Esophagus squamous epithelium (tissue), 5 donors: ENCODE results near the gene TMEM89. TPM values are rescaled to one million over a fixed set of nuclear protein-coding genes. Genes with fewer than 3 reads are reported as not detected.

Experiments used
- DNase-seq: peaks from one replicate; lab custom pipeline; 2025; lab: John Stamatoyannopoulos, UW
- H3K27ac ChIP-seq, 4 donors: fragments of 200-600 bp; sonication (generic); one replicate each; pipeline ENCODE4 v1.5.1; 2016 to 2019; ENCODE audit warnings: mild to moderate bottlenecking in 1 of 4
- H3K27me3 ChIP-seq, 4 donors: fragments of 200-600 bp; sonication (generic); 1 replicate in 3 of 4; 2 replicates in 1 of 4; pipeline versions ENCODE4 v1.5.1 to v1.6.0; 2017 to 2021; ENCODE audit warnings: antibody characterized with exemption in 1 of 4
- H3K36me3 ChIP-seq, 3 donors: fragments of 200-600 bp; sonication (generic); one replicate each; pipeline ENCODE4 v1.5.1; 2016 to 2019
- H3K4me1 ChIP-seq, 3 donors: fragments of 200-600 bp; sonication (generic); one replicate each; pipeline ENCODE4 v1.5.1; 2017 to 2019
- H3K4me3 ChIP-seq, 4 donors: fragments of 200-600 bp; sonication (generic); 1 replicate in 3 of 4; 2 replicates in 1 of 4; pipeline ENCODE4 v1.5.1; 2016 to 2019; ENCODE audit warnings: mild to moderate bottlenecking in 2 of 4, moderate library complexity in 1 of 4
- H3K9me3 ChIP-seq, 3 donors: fragments of 200-600 bp; sonication (generic); one replicate each; pipeline ENCODE4 v1.5.1; 2016 to 2019
- POLR2A ChIP-seq, 4 donors: fragments of 450-650 bp; IDR thresholded peaks; one replicate each; pipeline ENCODE4 v1.6.1; 2017; ENCODE audit warnings: antibody characterized with exemption in 4 of 4, mild to moderate bottlenecking in 4 of 4, moderate library complexity in 3 of 4
- WGBS, 2 donors: methylation state at CpG; one replicate each; pipeline ENCODE4 v1.1.5; 2018; 5-methylcytosine and 5-hydroxymethylcytosine counted together
- intact Hi-C: fragments of 100-400 bp; cut with DNase I; formaldehyde crosslinking; loops from one replicate; pipeline ENCODE4 v1.15.0; 2022
- total RNA-seq, 4 donors: library from RNA; depleted of rRNA; stranded (reverse); fragments of >200 nt; gene quantifications; one replicate each; pipeline ENCODE4 v1.1.0, GENCODE V29; 2016
- TF ChIP-seq, protein P1 (sequence below), 6 experiments: fragments of 450-650 bp in 4 of 6; fragments of 200-600 bp in 2 of 6; sonication (generic) in 2 of 6; IDR thresholded peaks; one replicate each; pipeline ENCODE4 v1.5.1; 2016 to 2019; ENCODE audit warnings: antibody characterized with exemption in 6 of 6, mild to moderate bottlenecking in 4 of 6, moderate library complexity in 4 of 6
- donor health status: DM: yes; HTN: yes; CAD: no.

TMEM89 gene
- total RNA-seq, 4 donors from 2014 or later = not detected

DNA sequence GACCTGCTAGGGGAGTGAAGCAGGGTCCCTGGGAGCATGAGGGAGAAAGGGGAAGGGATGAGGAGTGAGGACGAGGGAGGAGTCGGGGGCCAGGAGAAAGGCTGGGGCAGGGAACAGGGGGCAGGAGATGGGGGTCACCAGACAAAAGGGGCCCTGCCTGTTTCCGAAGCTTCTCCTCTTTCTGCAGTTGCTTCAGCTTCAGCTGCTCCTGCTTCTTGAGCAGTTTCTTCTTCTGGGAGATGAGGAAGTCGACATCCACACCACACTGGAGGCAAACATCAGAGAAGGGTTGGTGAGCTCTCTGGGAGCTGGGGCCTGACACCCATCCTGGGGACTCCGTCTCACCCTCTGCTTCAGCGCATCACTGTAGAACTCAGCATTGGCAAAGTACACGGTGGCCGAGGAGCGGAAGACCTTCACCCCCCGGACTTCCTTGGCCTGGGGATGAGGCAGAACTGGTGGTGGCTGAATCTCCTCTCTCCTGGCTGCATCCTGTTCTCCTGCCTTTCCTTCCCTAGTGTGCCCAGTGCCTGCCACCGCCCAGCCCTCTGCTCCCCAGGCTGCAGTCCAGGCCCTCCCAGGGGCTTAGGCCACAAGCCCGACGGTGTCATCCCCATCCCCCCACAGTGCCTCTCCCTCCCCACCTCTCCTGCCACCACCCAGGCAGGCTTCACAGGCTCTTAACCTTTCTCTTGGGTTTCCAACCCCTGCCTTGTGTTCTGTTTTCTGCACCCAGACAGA, 6.9 kb upstream of the TMEM89 start:
- intact Hi-C loops = no loop called here
- WGBS, 2 donors = 76 to 80% methylated on average over 8 to 13 of the region's 13 CpGs
- Histone ChIP-seq H3K27ac (no peak overlapping the region), H3K4me3 (no peak overlapping the region), H3K27me3 (no peaks in the 10 kb centered on the region), H3K4me1 (peaks cover 0 to 2% (median 0%) of the 10 kb centered on the region in 3 donors), H3K9me3 (no peaks in the 10 kb centered on the region), H3K36me3 (peaks cover 0 to 83% (median 6%) of the 10 kb centered on the region in 3 donors)
- DNase-seq = no peak
- no peak for TF ChIP-seq POLR2A (IDR thresholded peaks at IDR 0.05)
- TF ChIP-seq, protein P1, sequence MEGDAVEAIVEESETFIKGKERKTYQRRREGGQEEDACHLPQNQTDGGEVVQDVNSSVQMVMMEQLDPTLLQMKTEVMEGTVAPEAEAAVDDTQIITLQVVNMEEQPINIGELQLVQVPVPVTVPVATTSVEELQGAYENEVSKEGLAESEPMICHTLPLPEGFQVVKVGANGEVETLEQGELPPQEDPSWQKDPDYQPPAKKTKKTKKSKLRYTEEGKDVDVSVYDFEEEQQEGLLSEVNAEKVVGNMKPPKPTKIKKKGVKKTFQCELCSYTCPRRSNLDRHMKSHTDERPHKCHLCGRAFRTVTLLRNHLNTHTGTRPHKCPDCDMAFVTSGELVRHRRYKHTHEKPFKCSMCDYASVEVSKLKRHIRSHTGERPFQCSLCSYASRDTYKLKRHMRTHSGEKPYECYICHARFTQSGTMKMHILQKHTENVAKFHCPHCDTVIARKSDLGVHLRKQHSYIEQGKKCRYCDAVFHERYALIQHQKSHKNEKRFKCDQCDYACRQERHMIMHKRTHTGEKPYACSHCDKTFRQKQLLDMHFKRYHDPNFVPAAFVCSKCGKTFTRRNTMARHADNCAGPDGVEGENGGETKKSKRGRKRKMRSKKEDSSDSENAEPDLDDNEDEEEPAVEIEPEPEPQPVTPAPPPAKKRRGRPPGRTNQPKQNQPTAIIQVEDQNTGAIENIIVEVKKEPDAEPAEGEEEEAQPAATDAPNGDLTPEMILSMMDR (IDR thresholded peaks at IDR 0.05) = no peak

DNA sequence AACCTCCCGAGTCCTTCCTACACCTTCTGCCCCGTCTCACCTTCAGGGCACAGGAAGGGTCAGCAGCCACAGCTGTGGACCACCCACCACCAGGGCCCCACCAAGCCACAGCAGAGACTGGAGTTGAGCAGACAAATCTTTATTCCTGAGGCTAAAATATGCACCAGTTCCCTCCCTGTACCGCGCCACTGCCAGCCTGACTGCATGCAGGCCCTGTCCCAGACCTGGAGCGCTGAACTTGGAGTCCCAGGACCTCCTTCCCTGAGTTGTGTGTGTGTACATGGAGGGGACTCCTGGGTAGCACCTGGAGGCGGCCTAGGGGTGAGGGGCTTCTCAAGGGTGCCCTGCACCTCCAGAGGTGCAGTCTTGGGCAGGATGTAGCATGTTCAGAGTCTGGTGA, 4.0 kb upstream of the TMEM89 start:
- intact Hi-C loops = no loop called here
- Histone ChIP-seq H3K27ac (no peak overlapping the region), H3K27me3 (no peaks in the 10 kb centered on the region), H3K4me3 (no peak overlapping the region), H3K9me3 (no peaks in the 10 kb centered on the region), H3K36me3 (peaks cover 0 to 55% (median 6%) of the 10 kb centered on the region in 3 donors), H3K4me1 (no peaks in the 10 kb centered on the region)
- TF ChIP-seq, protein P1 (IDR thresholded peaks at IDR 0.05) = no peak
- no peak for TF ChIP-seq POLR2A (IDR thresholded peaks at IDR 0.05)
- 60% methylated on average over 1 of the region's 6 CpGs; no CpG with 5 or more reads in 1 of the 2 donors for WGBS, 2 donors
- DNase-seq = no peak

DNA sequence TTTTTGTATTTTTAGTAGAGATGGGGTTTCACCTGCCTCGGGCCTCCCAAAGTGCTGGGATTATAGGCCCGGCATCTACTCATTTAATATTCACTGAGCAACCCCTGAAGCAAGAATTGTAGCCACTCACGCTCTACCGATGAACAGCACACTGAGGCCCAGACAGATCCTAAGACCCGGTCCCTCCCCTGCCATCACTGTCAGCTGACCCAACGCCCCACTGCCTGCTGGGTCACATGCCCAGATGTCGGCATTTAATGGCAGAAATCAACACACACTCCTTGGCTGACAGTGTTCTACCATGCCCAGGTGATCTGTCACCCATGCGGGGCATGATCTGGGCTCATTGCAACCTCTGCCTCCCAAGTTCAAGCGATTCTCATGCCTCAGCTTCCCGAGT, 3.2 kb upstream of the TMEM89 start:
- Histone ChIP-seq H3K36me3 (peaks cover 0 to 47% (median 6%) of the 10 kb centered on the region in 3 donors), H3K27me3 (no peaks in the 10 kb centered on the region), H3K9me3 (no peaks in the 10 kb centered on the region), H3K27ac (no peak overlapping the region), H3K4me1 (no peaks in the 10 kb centered on the region), H3K4me3 (no peak overlapping the region)
- DNase-seq = no peak
- WGBS, 2 donors = 90 to 92% methylated on average over 7 to 8 of the region's 10 CpGs
- intact Hi-C loops = no loop called here
- TF ChIP-seq, protein P1 (IDR thresholded peaks at IDR 0.05) = no peak
- no peak for TF ChIP-seq POLR2A (IDR thresholded peaks at IDR 0.05)

DNA sequence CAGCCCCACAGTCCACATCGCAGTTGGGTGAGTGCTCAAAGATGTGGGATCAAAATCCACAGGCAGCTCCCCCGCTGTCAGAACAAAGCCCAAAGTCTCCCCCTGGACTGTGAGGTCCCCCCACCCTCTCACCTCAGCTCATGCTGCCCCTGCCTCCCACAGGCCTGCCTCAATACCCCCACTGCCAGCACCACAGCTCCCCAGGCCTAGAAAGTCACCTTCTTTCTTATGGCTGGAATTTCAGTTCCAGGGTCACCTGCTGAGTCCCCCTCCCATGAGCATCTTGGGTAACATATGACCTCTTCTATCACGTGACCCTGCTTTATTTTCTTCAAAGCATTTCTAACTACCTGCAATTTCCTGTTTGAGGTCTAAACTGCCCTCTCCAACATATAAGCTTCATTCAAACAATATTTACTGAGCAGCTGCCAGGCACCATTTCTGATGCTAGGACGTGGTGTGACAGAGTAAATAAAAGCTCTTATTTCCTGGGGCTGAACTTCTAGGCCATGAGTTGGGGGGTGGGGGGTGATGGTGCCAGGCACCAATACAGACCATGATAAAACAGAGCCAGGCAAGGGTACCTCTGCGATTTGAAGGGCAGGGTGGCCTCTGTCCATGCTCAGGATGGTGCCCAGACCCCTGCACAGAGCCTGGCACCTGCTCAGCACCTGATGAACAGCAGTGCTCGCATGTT, 2.4 kb upstream of the TMEM89 start:
- peaks cover 0 to 41% (median 6%) of the 10 kb centered on the region in 3 donors for H3K36me3 ChIP-seq
- 74 to 81% methylated on average over 3 to 5 of the region's 6 CpGs for WGBS, 2 donors
- DNase-seq = no peak

More for the DNA sequence above, 2.4 kb upstream of the TMEM89 start:
- no peaks in the 10 kb centered on the region for H3K4me1 ChIP-seq
- intact Hi-C loops = no loop called here
- no peak overlapping the region for H3K27ac ChIP-seq
- no peaks in the 10 kb centered on the region for H3K27me3 ChIP-seq
- TF ChIP-seq POLR2A (IDR thresholded peaks at IDR 0.05) = no peak
- TF ChIP-seq, protein P1 (IDR thresholded peaks at IDR 0.05) = no peak
- no peak overlapping the region for H3K4me3 ChIP-seq
- H3K9me3 ChIP-seq = no peaks in the 10 kb centered on the region
